Measurements from ENCODE around the gene EPS8.

The EPS8 gene

DNA sequence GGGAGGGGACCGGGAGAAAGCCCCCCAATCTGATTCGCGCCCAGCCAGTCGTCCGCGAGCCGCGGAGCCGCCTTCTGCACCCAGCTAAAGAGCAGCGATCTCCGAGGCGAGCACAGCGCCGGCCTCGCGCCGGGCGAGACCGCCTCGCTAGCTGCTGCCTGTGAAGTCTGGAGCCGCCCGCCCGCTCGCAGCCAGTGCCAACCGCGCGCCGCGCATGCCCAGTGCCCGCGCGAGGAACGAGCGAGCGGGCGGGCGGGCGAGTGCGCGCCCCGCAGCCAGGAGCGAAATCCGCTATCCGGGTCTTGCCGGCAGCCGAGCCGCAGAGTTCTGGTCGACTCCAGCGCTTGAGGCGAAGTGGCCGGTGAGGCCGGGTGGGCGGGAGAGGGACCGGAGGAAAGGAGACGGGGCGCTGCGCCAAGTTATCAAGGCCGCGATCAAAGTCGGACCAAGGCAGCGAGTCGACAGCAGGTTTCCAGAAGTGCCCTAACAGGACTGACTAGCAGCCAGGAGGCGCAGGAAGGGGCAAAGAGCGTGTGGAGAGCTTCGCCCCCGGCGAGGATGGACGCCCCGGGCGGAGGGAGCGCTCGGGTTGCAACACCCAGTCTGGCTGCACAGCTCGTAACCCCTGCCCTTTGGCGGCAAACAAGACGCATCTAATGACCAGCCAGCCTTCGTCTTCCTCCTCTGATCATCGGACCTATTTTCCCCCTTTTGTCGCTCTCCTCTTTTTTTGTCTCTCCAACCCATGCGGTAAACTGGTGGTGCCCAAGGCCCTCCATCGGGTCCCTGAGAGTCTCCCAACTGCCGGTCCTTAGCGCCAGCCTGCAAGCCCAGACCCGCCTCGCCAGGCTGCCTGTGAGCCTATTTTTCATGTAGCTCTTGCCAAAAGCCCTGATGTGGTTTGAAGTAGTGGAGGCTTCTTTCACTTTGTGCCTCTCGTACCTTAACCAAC is at the start of gene EPS8:
EPS8 (minus strand) TSS at position 169 of the 952 bp plus-strand sequence. CDS start 106,437 bp downstream, outside the sequence.
- DNase-seq = peak; percentile 91

- no peak for DNase-seq
Measured at GRCh38 chr12:15837141-15837790, 48.1 kb upstream of the EPS8 start.

- DNase-seq = no peak
Measured at GRCh38 chr12:15834575-15834974, 45.4 kb upstream of the EPS8 start.

GRCh38 chr12:15831315-15831978 is 42.3 kb upstream of the EPS8 start:
- DNase-seq = no peak

GRCh38 chr12:15830538-15830937 is 41.4 kb upstream of the EPS8 start:
- DNase-seq = no peak

- DNase-seq = no peak
Measured at GRCh38 chr12:15829949-15830348, 40.8 kb upstream of the EPS8 start.

DNA sequence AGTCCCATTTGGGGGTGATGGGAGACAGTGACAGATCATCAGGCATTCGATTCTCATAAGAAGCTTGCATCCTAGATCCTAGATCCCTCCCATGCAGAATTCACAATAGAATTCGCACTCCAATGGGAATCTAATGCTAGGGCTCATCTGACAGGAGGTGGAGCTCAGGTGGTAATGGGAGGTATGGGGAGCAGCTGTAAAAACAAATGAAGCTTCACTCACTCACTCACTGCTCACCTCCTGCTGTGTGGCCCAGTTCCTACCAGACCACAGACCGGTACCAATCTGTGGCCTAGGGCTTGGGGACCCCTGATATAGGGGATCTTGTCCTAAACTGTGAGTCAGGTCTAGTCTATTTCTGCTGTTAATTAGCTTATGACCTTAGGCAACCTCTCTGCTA is 40.1 kb upstream of the EPS8 start:
- DNase-seq = no peak

DNA sequence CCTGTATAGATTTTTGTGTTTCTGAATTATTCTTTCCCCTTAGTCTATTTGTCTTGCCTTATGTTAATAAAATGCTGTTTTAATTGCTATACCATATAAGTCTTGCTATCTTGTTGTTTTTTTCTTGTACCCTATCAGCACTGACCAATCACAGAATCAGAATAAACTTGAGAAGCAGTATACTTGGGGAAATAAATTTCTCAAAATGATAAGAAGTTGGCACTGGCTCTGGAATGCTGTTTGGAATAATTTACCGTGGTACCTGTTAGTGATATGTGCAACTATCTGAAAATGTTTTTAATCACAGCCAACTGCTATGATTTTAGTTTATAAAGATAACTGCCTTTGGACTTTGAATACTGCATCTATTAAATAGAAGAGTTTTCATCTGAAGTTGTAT is 37.9 kb upstream of the EPS8 start:
- DNase-seq = no peak

DNA sequence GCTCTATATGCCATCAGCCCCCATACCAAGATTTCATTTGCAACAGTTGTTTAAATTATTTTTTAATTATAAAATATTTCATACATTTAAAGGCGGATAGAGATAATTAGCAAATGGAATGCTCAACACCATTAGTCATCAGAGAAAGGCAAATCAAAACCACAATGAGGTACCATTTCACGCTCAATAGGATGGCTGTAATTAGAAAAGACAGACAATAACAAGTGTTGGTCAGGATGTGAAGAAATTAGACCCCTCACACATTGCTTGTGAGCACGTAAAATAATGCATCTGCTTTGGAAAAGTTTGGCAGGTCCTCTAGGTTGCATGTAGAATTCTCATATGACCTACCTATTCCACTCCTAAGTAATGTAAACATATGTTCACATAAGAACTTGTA is 35.3 kb upstream of the EPS8 start:
- DNase-seq = no peak

GRCh38 chr12:15823360-15824128 is 34.4 kb upstream of the EPS8 start:
- no peak for DNase-seq

GRCh38 chr12:15819644-15820437 is 30.7 kb upstream of the EPS8 start:
- no peak for DNase-seq

DNA sequence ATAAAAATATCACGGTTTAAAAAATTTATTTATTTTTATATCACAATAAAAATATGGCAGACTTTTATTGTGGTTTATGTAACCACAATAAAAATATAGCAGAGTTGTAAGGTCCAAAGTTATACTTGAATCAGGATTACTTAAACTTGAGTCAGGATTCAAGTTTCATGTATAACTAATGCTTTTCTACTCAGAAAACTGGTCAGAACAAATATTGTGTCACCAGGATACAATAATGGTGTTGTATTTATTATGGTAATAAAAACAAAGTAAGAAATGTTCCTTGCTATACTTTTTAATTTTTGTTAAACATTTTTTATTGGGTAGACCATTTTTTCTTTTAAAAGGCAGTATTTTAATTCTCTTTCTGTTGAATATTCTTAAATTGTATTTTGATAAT is 29.2 kb upstream of the EPS8 start:
- no peak for DNase-seq

DNA sequence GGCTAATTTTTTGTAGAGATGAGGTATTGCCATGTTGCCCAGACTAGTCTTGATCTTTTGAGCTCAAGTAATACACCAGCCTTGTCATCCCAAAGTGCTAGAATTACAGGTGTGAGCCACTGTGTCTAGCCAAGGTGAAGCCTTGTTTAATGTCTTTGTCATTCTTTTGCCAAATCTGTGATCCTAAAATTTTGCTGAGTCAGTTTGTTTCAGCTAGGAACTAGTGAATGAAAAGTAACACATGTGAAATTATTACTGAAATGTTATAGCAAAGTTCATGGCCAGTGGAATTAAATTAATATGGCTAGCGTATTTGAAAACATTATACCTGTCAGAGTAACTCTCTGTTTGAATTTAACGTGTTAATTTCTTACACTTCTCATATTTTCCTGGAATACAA is 26.5 kb upstream of the EPS8 start:
- DNase-seq = no peak

GRCh38 chr12:15811214-15812127 is 22.3 kb upstream of the EPS8 start:
- DNase-seq = no peak

- no peak for DNase-seq
Measured at GRCh38 chr12:15808652-15809051, 19.5 kb upstream of the EPS8 start.

- DNase-seq = no peak
Measured at GRCh38 chr12:15808250-15808649, 19.1 kb upstream of the EPS8 start.

GRCh38 chr12:15806826-15807225 is 17.6 kb upstream of the EPS8 start:
- no peak for DNase-seq

GRCh38 chr12:15801770-15802744 is 12.9 kb upstream of the EPS8 start:
- DNase-seq = no peak

- no peak for DNase-seq
Measured at GRCh38 chr12:15800278-15800677, 11.1 kb upstream of the EPS8 start.

DNA sequence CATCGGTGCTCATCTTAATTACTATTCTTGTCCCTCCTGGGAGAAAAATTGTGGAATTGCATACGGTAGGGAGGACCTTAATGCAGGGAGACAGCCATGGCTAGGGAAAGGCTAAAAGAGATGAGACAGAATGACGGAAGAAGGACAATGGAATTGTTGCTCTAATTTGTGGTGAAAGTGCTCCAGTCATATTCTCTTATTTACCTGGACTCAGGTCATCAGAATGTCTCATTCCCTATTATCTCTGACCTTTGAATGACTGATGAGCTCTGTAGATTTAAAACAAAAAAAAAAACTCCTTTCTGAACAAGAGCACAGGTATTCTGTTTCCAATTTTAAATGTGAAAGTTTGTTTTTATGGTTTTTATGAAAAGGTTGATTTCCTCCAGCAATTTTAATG is 8.6 kb upstream of the EPS8 start:
- DNase-seq = no peak
